Esophagus squamous epithelium (tissue), 5 donors: Measurements from ENCODE around the gene GPC6. TPM values are rescaled to one million over a fixed set of nuclear protein-coding genes. Genes with fewer than 3 reads are reported as not detected.

Source experiments
- DNase-seq: peaks from one replicate; lab custom pipeline; 2025; lab: John Stamatoyannopoulos, UW
- H3K27ac ChIP-seq, 4 donors: fragments of 200-600 bp; sonication (generic); one replicate each; pipeline ENCODE4 v1.5.1; 2016 to 2019; ENCODE audit warnings: mild to moderate bottlenecking in 1 of 4
- H3K27me3 ChIP-seq, 4 donors: fragments of 200-600 bp; sonication (generic); 1 replicate in 3 of 4; 2 replicates in 1 of 4; pipeline versions ENCODE4 v1.5.1 to v1.6.0; 2017 to 2021; ENCODE audit warnings: antibody characterized with exemption in 1 of 4
- H3K36me3 ChIP-seq, 3 donors: fragments of 200-600 bp; sonication (generic); one replicate each; pipeline ENCODE4 v1.5.1; 2016 to 2019
- H3K4me1 ChIP-seq, 3 donors: fragments of 200-600 bp; sonication (generic); one replicate each; pipeline ENCODE4 v1.5.1; 2017 to 2019
- H3K4me3 ChIP-seq, 4 donors: fragments of 200-600 bp; sonication (generic); 1 replicate in 3 of 4; 2 replicates in 1 of 4; pipeline ENCODE4 v1.5.1; 2016 to 2019; ENCODE audit warnings: mild to moderate bottlenecking in 2 of 4, moderate library complexity in 1 of 4
- H3K9me3 ChIP-seq, 3 donors: fragments of 200-600 bp; sonication (generic); one replicate each; pipeline ENCODE4 v1.5.1; 2016 to 2019
- CTCF ChIP-seq, 6 experiments: fragments of 450-650 bp in 4 of 6; fragments of 200-600 bp in 2 of 6; sonication (generic) in 2 of 6; IDR thresholded peaks; one replicate each; pipeline ENCODE4 v1.5.1; 2016 to 2019; ENCODE audit warnings: antibody characterized with exemption in 6 of 6, mild to moderate bottlenecking in 4 of 6, moderate library complexity in 4 of 6
- POLR2A ChIP-seq, 4 donors: fragments of 450-650 bp; IDR thresholded peaks; one replicate each; pipeline ENCODE4 v1.6.1; 2017; ENCODE audit warnings: antibody characterized with exemption in 4 of 4, mild to moderate bottlenecking in 4 of 4, moderate library complexity in 3 of 4
- WGBS, 2 donors: methylation state at CpG; one replicate each; pipeline ENCODE4 v1.1.5; 2018; 5-methylcytosine and 5-hydroxymethylcytosine counted together
- intact Hi-C: fragments of 100-400 bp; cut with DNase I; formaldehyde crosslinking; loops from one replicate; pipeline ENCODE4 v1.15.0; 2022
- total RNA-seq, 4 donors: library from RNA; depleted of rRNA; stranded (reverse); fragments of >200 nt; gene quantifications; one replicate each; pipeline ENCODE4 v1.1.0, GENCODE V29; 2016
- donor health status: DM: yes; HTN: yes; CAD: no.

The GPC6 gene
- total RNA-seq, 4 donors from 2014 or later, result 0.57 to 8.6 (median 2.6) TPM

- DNase-seq, result no peak
- intact Hi-C loops, result no loop called here
- H3K9me3 ChIP-seq, result no peaks in the 10 kb centered on the region
- no peaks in the 10 kb centered on the region for H3K36me3 ChIP-seq
- TF ChIP-seq POLR2A (IDR thresholded peaks at IDR 0.05) (no peak), CTCF (IDR thresholded peaks at IDR 0.05) (no peak)
- H3K27me3 ChIP-seq, result no peaks in the 10 kb centered on the region
- peaks cover 0 to 20% (median 0%) of the 10 kb centered on the region in 3 donors for H3K4me1 ChIP-seq
- no peak overlapping the region for H3K4me3 ChIP-seq
- no peak overlapping the region for H3K27ac ChIP-seq
- 83 to 84% methylated on average over 8 of the region's 8 CpGs for WGBS, 2 donors
Measured at GRCh38 chr13:93771227-93771626, 544.6 kb downstream of the GPC6 start.

GRCh38 chr13:93771782-93772181, 545.2 kb downstream of the GPC6 start:
- WGBS, 2 donors, result 33 to 52% methylated on average over 1 of the region's 1 CpG
- no peak for DNase-seq
- TF ChIP-seq CTCF (IDR thresholded peaks at IDR 0.05) (no peak), POLR2A (IDR thresholded peaks at IDR 0.05) (no peak)
- no peak overlapping the region for H3K4me3 ChIP-seq
- H3K27ac ChIP-seq, result no peak overlapping the region
- intact Hi-C loops, result no loop called here
- H3K4me1 ChIP-seq, result peaks cover 0 to 20% (median 0%) of the 10 kb centered on the region in 3 donors
- no peaks in the 10 kb centered on the region for H3K9me3 ChIP-seq
- H3K27me3 ChIP-seq, result no peaks in the 10 kb centered on the region
- H3K36me3 ChIP-seq, result no peaks in the 10 kb centered on the region

GRCh38 chr13:93774506-93774905, 547.9 kb downstream of the GPC6 start:
- WGBS, 2 donors, result 79 to 90% methylated on average over 2 of the region's 2 CpGs
- no peak overlapping the region for H3K4me3 ChIP-seq
- H3K36me3 ChIP-seq, result no peaks in the 10 kb centered on the region
- intact Hi-C loops, result no loop called here
- no peaks in the 10 kb centered on the region for H3K27me3 ChIP-seq
- DNase-seq, result no peak
- TF ChIP-seq POLR2A (IDR thresholded peaks at IDR 0.05), result no peak
- no peak for TF ChIP-seq CTCF (IDR thresholded peaks at IDR 0.05)
- no peak overlapping the region for H3K27ac ChIP-seq
- peaks cover 0 to 10% (median 0%) of the 10 kb centered on the region in 3 donors for H3K4me1 ChIP-seq
- no peaks in the 10 kb centered on the region for H3K9me3 ChIP-seq

- 84 to 86% methylated on average over 4 of the region's 4 CpGs for WGBS, 2 donors
- Histone ChIP-seq H3K9me3 (no peaks in the 10 kb centered on the region), H3K27ac (no peak overlapping the region), H3K4me3 (no peak overlapping the region), H3K36me3 (no peaks in the 10 kb centered on the region), H3K4me1 (peaks cover 0 to 5% (median 0%) of the 10 kb centered on the region in 3 donors), H3K27me3 (no peaks in the 10 kb centered on the region)
- TF ChIP-seq CTCF (IDR thresholded peaks at IDR 0.05), result no peak
- TF ChIP-seq POLR2A (IDR thresholded peaks at IDR 0.05), result no peak
- intact Hi-C loops, result no loop called here
- DNase-seq, result no peak
Measured at GRCh38 chr13:93775027-93775426, 548.4 kb downstream of the GPC6 start.

- Histone ChIP-seq H3K27me3 (no peaks in the 10 kb centered on the region), H3K9me3 (no peaks in the 10 kb centered on the region), H3K4me1 (no peaks in the 10 kb centered on the region), H3K27ac (no peak overlapping the region), H3K36me3 (no peaks in the 10 kb centered on the region), H3K4me3 (no peak overlapping the region)
- intact Hi-C loops, result no loop called here
- no peak for TF ChIP-seq POLR2A (IDR thresholded peaks at IDR 0.05)
- no peak for TF ChIP-seq CTCF (IDR thresholded peaks at IDR 0.05)
- 36 to 45% methylated on average over 8 of the region's 8 CpGs for WGBS, 2 donors
- DNase-seq, result no peak
Measured at GRCh38 chr13:93775507-93776108, 549.0 kb downstream of the GPC6 start.
